NCI-H1436 (cell line): ENCODE results near the gene RBM4B.
A peak's percentile ranks its signal among the peaks of the same experiment; 100 is the strongest.
"Not testable (repeated sequence)": the region's sequence is repeated elsewhere in the genome, so short reads cannot be mapped to it uniquely, and the experiment has no call there.

Experiments used
- DNase-seq: peaks from one replicate; lab custom pipeline; 2025; lab: John Stamatoyannopoulos, UW

RBM4B gene, protein sequence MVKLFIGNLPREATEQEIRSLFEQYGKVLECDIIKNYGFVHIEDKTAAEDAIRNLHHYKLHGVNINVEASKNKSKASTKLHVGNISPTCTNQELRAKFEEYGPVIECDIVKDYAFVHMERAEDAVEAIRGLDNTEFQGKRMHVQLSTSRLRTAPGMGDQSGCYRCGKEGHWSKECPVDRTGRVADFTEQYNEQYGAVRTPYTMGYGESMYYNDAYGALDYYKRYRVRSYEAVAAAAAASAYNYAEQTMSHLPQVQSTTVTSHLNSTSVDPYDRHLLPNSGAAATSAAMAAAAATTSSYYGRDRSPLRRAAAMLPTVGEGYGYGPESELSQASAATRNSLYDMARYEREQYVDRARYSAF

DNA sequence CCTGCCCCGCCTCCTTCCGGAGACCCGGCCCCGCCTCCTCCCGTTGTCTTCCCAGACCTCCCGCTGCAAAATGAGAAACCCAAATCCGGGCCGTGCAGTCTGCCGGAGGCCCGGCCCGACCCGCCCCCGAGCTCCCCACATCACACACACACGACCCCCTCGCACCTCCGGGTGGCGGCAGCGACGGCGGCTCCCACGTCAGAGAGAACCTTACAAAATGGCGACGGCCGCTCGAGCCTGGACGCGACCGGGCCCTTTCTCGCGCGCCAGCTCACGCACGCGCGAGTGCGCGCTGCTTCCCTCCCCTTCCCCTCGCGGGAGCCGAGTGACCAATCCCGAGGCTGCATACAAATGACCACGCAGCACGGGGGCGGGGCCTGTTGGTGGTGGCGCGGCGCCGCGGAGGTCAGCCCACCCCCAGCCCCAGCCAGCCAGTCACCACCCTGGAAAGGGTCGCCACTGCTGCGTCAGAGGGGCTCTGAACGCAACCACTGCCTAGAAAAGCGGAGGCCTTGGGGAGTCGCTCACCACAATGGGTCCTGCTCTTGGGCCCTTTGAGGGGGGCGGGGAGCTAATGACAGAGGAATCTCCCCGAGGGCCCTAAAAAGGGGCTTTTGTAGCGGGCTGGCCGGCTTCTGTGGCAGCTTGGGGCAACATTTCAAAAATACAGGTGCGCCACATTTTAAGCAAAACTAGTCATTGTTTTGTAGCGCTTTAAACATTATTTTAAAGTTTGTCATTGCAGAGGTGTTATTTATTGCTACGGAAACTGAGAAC lies at the start of gene RBM4B:
Gene RBM4B, minus strand, starts transcription at position 289 of the 777 bp plus-strand sequence. CDS start 808 bp downstream, outside the sequence.
- DNase-seq: peak; percentile 96

DNA sequence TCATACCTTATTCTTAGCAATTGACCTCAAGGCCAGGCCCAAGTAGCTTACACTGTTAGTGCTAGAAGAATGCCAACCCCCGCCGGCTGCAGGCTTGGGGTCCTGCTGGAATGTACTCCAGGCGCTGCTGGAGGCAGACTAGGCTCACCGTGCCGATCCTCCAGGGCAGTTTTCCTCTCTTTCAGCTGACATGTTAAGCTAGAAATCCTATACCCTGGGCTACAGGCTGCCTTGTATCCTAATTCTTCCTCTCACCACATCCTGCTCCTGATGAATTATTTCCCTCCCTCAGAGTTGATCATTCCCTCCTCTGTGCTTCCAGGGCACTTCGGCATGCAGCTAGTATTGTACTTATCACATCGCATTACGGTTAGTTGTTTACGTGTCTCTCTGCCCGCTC lies 48.0 kb upstream of the RBM4B start:
- no peak for DNase-seq

DNA sequence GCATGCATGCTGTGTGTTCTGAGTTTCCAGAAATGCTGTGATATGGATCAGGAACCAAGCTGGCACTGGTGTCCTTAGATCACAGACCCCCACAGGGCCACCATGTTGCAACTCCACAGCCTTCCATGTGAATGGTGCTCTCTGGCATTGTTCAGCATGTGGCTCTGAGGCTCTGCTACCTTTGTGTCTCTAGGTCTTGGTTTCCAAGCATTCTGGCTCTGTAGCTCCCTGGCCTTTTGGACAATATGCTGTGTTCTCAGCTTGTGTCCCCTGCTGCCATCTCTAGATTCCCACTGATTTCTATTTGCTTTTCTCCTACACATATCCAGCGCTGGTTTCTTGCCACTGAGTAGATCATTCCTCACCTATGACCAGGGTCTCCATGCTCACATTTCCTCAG lies 47.4 kb upstream of the RBM4B start:
- no peak for DNase-seq

DNA sequence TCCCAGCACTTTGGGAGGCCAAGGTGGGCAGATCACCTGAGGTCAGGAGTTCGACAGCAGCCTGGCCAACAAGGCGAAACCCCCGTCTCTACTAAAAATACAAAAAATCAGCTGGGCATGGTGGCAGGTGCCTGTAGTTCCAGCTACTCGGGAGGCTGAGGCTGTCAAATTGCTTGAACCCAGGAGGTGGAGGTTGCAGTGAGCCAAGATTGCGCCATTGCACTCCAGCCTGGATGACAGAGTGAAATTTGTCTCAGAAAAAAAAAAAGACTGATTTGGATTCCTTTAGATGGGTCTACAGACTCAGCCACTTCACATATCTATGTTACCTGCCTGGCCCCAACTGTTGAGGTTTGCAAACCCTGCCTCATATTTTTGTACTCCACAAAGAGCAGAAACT lies 46.5 kb upstream of the RBM4B start:
- not testable (repeated sequence) for DNase-seq

DNA sequence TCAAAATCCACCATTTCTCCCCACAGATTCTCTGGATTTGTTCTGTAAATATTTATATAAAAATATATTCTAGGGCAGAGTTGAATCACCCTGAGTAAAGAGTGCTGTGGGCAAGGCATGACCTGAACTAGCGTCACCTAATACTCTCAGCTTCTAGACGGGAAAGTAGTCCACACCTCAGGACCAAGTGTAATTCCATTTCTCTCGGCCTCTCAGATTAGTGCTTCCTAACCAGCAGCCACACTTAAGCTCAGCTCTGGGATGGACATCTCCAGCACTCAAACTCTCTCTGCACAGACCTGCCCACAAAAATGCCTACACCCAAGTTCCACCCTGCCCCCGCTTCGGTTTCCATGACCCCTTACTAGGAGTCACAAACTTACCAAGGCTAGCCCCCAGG lies 46.0 kb upstream of the RBM4B start:
- DNase-seq: no peak

DNA sequence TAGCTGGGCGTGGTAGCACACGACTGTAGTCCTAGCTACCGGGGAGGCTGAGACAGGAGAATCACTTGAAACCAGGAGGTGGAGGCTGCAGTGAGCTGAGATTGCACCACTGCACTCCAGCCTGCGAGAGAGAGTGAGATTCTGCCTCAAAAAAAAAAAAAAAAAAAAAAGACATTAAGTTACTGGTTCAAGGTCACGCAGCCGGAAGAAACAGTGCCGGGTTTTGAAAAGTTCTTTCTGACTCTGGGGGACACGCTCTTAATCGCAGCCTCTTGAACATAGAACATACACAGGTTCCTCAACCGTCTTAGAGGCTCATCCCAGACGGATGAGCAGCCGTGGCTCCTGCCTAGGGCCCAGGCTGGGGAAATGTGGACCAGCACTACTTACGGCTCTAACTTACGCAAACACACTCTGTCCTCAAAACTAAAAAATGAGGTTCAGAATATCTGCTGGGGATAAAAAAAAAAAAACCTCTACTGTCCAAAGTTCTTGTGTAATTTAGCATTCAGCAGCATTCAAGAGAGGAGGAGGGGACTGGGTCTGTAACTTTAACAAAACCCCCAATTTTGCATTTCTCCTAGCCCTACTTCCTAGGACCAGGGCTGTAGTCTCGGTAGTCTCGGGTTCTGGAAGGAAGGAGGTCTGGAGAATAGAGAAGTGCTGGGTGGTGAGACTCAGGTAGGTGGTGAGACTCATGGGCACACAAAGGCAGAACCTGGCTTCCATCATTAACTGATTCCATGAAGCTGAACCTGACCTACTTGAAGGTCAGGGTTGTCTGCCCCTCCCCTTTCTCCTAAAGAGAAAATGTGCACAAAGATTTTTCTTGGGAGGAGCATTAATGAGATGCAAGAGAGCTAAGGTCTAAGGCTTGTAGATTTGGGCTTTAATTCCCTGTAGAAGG lies 45.3 kb upstream of the RBM4B start:
- no peak for DNase-seq

DNA sequence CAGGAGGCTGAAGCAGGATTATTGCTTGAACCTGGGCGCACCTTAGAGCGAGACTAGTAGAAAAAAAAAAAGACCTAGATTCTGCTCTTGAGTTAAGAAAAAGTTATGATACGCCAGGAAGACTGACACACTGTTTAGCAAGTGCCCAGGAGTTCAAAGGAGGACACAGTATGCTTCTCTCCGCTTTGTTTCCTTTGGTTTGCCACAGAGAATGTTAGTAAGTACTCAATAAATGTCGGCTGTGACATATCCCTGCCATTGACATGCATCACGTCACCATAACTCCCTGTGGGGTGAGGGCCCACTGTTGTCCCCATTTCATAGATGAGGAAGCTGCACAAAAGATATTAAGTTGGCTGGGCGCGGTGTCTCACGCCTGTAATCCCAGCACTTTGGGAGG lies 44.3 kb upstream of the RBM4B start:
- DNase-seq: no peak

DNA sequence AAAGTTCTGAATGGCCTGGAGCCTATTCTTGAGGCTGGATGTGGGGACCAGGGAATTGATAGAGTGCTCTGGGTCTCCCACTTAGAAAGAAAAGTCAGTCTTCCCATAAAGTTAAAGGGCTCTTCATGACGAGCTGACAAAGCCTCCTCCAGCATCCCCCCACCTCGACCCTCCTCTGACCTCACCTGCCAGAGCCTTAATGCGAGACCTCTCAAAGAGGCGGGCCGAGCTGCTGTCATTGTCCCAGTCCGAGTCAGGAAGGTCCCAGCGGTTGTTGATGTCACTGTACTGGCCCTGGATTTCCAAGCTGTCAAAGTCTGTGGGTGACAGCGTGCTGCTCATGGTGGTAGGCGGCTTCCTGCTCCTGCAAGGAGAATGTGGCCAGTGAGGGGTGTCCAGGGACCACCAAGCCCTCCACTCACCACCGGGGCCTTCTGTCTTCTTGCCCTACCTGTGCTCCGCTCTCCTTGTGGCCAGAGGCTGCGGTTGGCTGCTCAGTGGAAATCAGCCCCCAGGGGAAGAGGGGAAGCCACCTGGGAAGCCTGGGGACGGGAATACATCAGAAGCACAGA lies 43.3 kb upstream of the RBM4B start:
- no peak for DNase-seq

DNA sequence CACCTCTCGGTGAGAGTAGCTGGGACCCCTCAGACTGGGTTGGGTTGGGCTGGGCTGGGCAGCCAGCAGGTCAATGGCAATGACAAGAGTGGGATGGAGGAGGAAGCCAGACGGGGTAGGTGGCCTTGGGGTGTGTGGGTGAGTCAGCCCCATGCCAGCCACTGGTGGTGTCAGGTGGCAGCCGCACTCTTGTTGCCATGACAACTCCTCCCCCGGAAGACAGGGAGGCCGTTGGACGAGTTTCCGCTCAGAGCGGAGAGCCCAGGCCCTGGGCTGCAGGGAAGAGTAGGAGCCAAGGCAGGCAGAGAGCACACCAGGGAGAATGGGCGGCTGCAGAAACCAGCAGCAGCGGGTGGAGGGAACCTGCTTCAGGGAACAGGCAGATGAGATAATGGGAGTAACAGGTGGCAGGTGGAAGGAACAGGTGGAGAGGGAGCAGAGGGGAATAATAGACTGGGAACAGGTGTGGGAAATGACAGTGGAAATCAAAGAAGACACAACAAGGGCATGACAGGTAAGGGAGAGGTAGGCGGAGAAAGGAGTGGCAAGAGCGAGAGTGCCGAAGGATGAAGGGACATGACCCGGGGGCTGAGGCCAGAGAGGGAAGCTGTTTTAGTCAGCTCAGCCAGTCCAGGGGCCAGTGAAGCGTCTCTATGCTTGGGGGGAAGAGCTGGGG lies 42.7 kb upstream of the RBM4B start:
- peak; percentile 87 for DNase-seq

DNA sequence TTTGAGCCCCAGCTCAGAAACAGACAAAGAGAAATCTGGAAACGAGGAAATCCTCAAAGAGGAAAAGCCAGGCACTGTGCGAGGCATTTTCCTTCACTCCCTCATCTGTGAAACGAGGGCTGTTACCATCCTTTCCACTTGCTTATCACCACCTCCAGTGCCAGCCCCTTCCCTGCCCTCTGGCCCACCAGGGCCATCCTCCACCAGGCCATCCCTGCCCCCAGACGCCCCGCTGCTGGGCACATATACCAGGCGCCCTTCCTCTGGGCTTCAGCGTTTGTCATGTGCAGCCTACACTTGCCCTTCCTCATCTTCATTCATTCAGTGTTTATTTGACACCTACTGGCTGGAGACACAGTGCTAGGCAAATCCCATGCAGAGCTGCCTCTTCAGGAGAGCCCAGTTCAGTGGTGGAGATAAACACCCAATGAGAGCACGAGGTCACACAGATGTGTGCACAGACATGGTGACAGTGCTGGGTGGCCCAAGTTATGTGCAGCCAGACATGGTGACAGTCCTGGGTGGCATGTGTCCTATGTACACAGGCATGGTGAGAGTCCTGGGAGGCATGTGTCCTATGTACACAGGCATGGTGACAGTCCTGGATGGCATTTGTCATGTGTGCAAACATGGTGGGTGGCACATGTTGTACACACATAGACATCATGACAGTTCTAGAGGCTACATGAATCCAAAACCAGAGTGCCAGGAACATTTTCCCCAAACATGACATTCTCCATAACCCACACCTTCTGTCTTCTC lies 41.6 kb upstream of the RBM4B start:
- DNase-seq: no peak

DNA sequence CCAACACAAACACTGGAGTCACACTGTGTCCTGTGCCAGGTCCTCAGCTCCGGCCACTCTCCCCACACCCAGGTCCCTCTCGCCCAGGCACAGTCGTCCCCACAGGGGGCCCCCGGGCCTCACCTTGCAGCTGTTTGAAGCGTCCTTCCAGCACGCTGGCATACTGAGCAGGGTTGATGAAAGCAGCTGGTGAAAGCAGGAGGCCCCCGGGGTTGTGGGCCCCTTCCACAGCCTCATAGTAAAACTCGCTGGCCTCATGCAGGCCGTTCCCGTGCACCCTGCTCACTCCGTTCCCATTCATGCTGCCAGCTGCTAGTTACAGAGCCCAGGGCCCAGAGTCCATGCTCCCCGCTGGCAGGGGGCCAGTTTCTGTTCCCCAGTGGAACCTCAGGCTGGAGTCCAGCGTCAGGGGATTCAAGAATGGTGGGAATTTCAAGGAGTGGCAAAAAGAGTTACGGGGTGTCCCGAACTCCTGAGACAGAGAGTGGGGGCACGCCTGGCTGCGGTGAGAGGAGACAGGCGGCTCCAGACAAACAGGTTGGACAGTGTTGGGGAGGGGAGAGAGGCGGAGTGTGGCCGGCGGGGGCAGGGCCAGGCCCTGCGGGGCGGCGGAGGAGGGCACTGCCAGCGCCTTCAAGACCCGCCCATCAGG lies 40.8 kb upstream of the RBM4B start:
- no peak for DNase-seq

DNA sequence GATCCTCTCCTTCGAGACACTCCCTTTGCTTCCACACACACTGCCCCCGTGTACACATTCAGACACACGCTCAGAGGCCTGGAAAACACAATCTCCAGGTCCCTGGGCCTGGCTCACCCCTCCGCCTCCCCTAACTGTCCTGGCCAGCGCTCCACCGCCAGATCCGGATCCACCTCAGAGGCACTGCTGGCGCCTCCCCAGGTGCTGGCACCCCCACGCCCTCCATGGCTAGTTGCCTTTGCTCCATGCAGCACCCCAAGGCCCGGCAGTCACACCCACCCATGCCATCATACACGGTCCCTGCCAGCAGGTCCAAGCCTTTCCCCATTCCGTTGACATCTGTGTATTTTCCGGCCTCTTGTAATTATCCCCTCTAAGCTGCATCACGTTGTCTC lies 40.2 kb upstream of the RBM4B start:
- no peak for DNase-seq

DNA sequence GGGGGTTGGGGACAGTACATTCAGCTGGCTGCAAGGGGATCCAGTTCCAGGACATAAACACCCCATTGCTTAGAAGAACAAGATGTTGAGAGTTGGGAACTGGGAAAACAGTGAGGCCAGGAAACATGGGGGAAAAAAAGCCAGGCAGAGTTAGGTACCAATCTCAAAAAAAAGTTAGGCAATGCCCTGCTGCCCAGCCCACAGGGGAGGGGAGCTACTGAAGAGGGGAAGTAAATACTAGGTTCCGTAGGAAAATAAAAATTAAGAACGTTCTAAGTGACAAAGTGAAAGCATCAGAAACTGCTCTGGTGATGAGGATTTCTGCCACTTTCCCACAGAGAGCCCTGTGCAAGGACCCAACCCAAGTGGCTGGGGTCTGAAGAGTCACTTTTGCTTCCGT lies 39.3 kb upstream of the RBM4B start:
- DNase-seq: no peak

DNA sequence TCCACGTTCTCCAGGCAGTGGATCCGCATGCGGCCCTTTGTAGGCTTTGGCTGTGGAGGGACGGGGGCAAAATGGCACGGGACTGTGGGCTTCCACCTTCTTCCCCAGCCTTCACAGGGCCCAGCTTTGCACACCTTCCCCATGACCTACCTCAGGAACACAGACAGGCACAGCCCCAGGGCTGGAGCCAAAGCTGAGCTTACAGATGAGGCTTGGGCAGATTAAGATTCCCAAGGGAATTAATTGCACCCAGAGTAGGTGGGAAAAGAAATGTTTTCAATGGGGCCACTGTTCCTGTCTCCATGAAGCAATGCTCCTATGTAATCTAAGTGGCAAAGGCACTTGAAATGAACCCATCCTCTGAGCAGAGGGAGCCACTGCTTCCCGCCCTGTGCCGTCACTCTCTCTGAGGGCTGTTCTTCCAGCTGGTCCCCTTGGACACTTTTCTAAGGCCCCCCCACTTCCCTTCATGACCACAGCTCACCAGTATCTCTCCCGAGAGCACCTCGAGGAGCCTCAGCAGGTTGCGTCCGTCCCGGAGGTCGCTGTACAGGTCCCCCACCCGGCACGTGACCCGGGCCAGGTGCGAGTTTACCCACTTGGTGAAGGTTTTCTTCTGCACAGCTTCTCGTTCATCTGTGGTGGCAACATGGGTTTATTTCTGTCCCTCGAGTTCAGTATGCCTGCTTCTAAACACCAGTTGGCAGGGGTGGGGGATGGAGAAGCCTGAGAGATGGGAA lies 37.8 kb upstream of the RBM4B start:
- no peak for DNase-seq

DNA sequence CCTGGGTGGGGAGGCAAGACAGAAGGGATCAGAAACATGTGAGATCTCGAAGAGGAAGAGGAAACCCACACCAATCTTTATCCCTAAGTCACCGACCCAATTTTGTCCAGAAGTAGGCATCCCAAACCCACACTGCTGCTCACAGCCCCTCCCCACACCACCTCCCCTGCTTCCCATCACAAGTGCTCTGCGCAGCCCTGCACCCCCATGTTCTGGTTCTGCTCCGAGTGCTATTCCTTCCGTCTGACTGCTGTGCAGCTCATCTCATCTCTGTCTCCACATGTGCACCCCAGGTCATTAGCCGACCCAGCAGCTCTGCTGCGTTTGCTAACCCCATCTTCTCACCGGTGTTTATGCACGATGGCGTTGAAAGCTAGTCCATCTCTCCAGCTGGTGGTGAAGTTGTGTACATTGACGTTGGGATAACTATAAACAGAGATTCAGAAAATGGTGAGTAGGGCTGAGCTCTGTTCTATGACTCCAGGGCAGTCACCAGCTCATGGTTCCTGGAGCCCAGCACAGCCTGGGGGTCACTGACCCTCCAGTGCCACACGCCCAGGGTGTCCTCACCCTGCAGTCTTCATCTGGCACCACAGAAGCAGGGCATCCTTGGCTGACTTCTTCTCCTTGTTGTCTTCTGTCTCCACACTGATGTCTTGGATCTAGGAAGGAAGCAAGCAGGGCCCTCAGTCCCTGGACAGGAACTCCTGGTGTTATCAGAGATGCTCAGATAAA lies 36.2 kb upstream of the RBM4B start:
- DNase-seq: no peak

DNA sequence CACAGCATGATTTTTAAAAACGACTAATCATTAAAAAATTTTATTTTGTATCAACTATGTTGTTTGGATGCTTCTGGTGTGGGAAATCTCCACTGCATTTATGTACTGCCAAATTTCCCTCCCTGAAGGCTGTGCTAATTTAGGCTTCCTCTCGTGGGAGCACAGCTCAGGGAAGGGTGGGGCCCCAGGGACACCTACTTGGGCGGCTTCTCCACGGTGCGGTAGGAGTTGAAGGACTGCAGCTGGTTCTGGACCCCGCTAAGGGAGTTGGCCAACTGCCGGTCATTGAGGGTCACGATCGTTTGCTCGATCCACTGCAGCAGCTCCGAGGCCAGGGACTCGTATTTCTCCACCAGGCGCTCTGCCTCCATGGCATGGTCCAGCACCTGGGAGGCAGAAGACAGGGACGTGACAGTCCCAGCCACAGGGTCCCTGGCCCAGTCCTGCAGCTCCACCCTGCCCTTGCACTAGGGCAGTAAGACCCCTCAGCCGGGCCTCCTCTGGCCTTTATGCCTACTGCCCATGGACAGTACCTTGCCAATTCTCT lies 32.8 kb upstream of the RBM4B start:
- no peak for DNase-seq

DNA sequence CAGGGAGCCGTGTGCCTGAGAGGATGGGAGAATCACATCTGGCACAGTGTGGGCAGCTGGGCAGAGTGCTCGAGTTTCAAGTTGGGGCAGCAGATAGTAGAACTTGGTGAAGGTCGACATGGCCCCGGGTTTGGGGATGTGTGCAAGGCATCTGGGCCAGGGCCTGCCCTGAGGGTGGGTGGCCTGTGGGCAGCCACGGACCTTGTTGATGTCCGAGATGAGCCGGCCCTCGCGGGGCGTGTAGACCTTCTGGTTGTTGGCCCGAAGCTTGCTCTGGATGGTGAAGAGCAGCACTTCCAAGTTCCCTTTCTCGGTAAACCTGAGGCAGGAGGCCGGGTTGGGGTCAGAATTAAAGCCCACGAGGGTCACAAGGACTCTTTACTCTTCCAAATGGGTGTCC lies 31.0 kb upstream of the RBM4B start:
- no peak for DNase-seq

DNA sequence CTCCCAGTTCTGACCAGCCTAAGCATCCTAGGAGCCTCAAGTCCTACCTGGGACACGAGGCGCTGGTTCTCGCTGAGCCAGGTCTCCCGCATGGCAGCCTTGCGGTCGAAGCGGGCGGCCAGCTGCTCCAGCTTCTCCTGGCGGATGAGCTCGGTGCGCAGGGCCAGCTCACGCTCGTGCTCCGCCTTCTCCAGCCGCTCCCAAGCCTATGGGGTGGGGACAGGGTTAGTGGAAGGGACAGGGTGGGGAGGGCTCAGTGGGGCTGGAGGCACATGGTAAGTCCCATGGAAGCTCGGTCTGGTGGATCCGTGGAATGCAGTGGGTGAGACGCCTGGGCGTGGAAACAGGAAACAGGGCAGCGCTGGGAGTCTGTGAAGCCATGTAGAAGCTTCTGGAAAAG lies 30.4 kb upstream of the RBM4B start:
- no peak for DNase-seq

DNA sequence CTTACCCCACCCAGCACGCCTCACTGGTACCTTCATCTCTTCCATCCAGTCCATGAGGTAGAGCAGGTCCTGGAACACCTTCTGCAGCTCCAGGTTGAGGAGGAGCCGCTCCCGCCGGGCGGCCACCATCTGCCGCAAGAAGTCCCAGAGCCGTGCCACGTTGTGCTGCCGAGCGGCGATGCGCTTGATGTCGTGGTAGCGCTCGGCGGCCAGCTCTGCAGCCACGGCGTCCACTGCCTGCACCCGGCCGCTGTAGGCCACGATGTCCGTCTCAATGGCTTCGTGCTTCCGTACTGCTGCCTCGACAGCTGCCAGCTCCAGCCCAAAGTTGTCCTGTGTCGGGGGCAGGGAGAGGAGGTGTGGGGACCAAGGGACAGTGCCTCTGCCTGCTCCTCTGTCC lies 29.8 kb upstream of the RBM4B start:
- DNase-seq: no peak
